BJ (cell line): Measurements from ENCODE around the gene SMYD3. TPM values are rescaled to one million over a fixed set of nuclear protein-coding genes. Genes with fewer than 3 reads are reported as not detected.

Experiments used
- CTCF ChIA-PET: fragments of 350-600 bp; formaldehyde crosslinking; extraction: SDS; loops from one replicate; lab custom pipeline; 2021; ENCODE audit warnings: antibody characterized with exemption, inconsistent platforms; lab: Yijun Ruan, JAX
- POLR2A ChIA-PET: fragments of 300-600 bp; sonication (Branson Sonifier 250); formaldehyde crosslinking; extraction: SDS; loops from one replicate; lab custom pipeline; 2021; ENCODE audit warnings: antibody characterized with exemption; lab: Charles Lee
- DNase-seq: peaks from one replicate; pipeline ENCODE4 v3.0.0-alpha.2; 2011; ENCODE audit warnings: low read depth
- H3K27me3 ChIP-seq: 2 replicates; pipeline ENCODE4 v1.6.0; 2011; ENCODE audit warnings: low read length; ENCODE audit not compliant: control insufficient read depth, insufficient read depth
- H3K36me3 ChIP-seq: 2 replicates; pipeline ENCODE4 v1.5.1; 2011; ENCODE audit warnings: low read length; ENCODE audit not compliant: control insufficient read depth, insufficient read depth
- H3K4me3 ChIP-seq: 2 replicates; pipeline ENCODE4 v1.5.1; 2011; ENCODE audit warnings: low read depth, mild to moderate bottlenecking, control low read depth, low read length
- CTCF ChIP-seq: IDR thresholded peaks from 2 replicates; pipeline ENCODE4 v1.5.1; 2011; ENCODE audit warnings: low read depth, mild to moderate bottlenecking, control low read depth, inconsistent platforms, low read length, moderate library complexity; ENCODE audit not compliant: insufficient read depth
- polyA plus RNA-seq: library from polyadenylated mRNA; depleted of rRNA; stranded (reverse); fragments of >200 nt; gene quantifications from 2 replicates; pipeline ENCODE4 v1.2.3, GENCODE V29; 2011

SMYD3 gene
- polyA plus RNA-seq, 1 experiment, result 26.1 TPM

GRCh38 chr1:246161626-246162025 lies 345.5 kb downstream of the SMYD3 start:
- CTCF ChIA-PET, result no interaction called here
- Histone ChIP-seq H3K4me3 (no peak overlapping the region), H3K27me3 (no peaks in the 10 kb centered on the region), H3K36me3 (no peaks in the 10 kb centered on the region)
- no peak for TF ChIP-seq CTCF
- no peak for DNase-seq
- POLR2A ChIA-PET, result no interaction called here

- no peak for DNase-seq
- CTCF ChIA-PET, result no interaction called here
- H3K36me3 ChIP-seq, result no peaks in the 10 kb centered on the region
- POLR2A ChIA-PET, result no interaction called here
- no peak overlapping the region for H3K4me3 ChIP-seq
- no peak for TF ChIP-seq CTCF
- H3K27me3 ChIP-seq, result no peaks in the 10 kb centered on the region
These were observed 346.2 kb downstream of the SMYD3 start for GRCh38 chr1:246160905-246161304.

GRCh38 chr1:246160374-246160773 lies 346.7 kb downstream of the SMYD3 start:
- ChIA-PET POLR2A (no interaction called here), CTCF (interaction anchor here (1.4 kb wide), 1 partner anchor 16 kb away, joined by 3 read pairs; no protein-coding TSS in a partner anchor)
- Histone ChIP-seq H3K4me3 (no peak overlapping the region), H3K36me3 (no peaks in the 10 kb centered on the region), H3K27me3 (no peaks in the 10 kb centered on the region)
- DNase-seq, result no peak
- no peak for TF ChIP-seq CTCF

GRCh38 chr1:246159279-246160227 lies 347.5 kb downstream of the SMYD3 start:
- DNase-seq, result no peak
- ChIA-PET CTCF (interaction anchor here (0.5 to 1.4 kb wide), 3 partner anchors 15 to 324 kb away, joined by 3 to 4 read pairs (median 3); no protein-coding TSS in a partner anchor), POLR2A (no interaction called here)
- no peaks in the 10 kb centered on the region for H3K36me3 ChIP-seq
- TF ChIP-seq CTCF, result no peak
- no peaks in the 10 kb centered on the region for H3K27me3 ChIP-seq
- no peak overlapping the region for H3K4me3 ChIP-seq

GRCh38 chr1:246158131-246158530 lies 348.9 kb downstream of the SMYD3 start:
- H3K4me3 ChIP-seq, result no peak overlapping the region
- TF ChIP-seq CTCF, result no peak
- ChIA-PET CTCF (interaction anchor here (1.0 to 1.3 kb wide), 3 partner anchors 11 to 30 kb away, joined by 3 to 4 read pairs (median 3); no protein-coding TSS in a partner anchor), POLR2A (no interaction called here)
- no peaks in the 10 kb centered on the region for H3K27me3 ChIP-seq
- no peak for DNase-seq
- H3K36me3 ChIP-seq, result no peaks in the 10 kb centered on the region
